Cerebellar cortex (tissue), 1 donor: ENCODE measurements around the gene VGLL4.
A peak's percentile ranks its signal among the peaks of the same experiment; 100 is the strongest.
"Not testable (repeated sequence)": the region's sequence is repeated elsewhere in the genome, so short reads cannot be mapped to it uniquely, and the experiment has no call there.

ENCODE experiments used
- DNase-seq: peaks from one replicate; pipeline ENCODE4 v3.0.0-alpha.2; 2015; ENCODE audit warnings: low spot score

The VGLL4 gene, protein sequence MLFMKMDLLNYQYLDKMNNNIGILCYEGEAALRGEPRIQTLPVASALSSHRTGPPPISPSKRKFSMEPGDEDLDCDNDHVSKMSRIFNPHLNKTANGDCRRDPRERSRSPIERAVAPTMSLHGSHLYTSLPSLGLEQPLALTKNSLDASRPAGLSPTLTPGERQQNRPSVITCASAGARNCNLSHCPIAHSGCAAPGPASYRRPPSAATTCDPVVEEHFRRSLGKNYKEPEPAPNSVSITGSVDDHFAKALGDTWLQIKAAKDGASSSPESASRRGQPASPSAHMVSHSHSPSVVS

DNA sequence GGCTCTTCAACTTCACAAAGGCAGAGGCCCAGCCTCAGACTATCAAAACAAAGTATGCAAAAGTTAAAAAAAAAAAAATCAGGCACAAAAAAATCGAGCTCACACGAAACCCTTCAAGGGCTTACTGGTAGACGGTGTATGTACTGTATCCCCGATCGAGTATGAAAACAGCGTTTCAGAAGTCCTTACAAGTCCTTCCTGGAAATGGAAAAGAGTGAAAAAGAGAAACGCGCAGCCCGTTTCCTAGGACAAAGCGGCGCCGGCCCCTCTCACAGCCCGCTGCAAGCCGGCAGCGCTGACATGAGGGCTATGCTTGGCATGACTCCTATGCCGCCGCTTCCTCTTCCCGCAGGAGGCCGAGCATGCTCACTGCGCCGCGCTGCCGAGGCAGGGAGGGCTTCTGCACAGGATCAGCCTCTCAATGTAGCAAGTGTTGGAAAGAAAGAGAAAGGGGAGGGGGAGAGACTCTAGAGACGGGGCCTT lies at the start of gene VGLL4:
Gene VGLL4, minus strand, starts transcription at position 311 of the 483 bp plus-strand sequence. CDS start 397 bp downstream, outside the sequence.
- DNase-seq: peak; percentile 90

DNA sequence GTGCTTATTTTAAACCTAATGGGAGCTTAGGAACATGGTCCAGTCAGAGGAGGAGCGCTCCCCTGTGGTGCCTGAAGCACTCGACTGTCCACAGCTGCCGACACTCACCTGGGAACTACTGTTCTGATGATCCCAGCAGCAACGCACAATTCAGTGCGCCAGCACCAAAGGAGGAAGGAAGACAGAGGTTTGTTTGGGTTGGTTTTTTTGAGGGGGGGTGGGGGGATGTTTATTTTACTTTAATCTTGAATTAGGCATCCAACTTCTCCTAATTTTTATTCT lies 48.8 kb upstream of the VGLL4 start:
- DNase-seq: no peak

DNA sequence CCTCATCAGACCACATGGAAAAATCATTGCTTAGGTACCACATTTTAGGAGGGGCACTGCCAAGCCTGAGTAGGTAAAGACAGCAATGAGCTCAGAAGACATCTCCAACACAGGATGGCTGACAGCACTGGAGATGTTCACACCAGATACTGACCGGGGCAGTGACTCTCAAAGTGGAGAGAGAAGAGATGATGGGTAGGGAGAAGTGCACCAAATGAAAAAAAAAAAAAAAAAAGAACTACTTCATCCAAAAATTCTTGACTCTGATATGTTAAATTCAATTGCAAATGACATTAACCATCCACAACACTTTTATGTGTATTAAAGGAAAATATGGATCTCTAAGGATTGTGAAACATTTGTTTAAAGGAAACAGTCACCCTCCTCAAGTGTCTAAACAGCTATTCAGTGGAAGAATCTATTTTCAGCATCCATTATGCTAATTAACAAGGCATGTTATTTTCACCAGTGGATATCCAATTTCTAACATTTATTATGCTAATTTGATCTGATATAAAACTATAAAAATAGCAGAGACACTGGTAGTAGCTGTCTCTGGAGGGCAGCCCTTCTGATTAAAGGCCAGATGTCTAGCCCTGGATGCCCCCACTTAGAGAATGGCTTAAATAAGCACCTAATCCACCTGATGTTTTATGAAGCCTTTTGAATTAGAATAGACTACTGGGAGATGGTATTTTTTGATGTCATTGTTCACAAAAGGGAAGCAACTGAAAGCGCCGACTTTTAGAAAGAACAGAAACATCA lies 48.2 kb upstream of the VGLL4 start:
- DNase-seq: no peak

DNA sequence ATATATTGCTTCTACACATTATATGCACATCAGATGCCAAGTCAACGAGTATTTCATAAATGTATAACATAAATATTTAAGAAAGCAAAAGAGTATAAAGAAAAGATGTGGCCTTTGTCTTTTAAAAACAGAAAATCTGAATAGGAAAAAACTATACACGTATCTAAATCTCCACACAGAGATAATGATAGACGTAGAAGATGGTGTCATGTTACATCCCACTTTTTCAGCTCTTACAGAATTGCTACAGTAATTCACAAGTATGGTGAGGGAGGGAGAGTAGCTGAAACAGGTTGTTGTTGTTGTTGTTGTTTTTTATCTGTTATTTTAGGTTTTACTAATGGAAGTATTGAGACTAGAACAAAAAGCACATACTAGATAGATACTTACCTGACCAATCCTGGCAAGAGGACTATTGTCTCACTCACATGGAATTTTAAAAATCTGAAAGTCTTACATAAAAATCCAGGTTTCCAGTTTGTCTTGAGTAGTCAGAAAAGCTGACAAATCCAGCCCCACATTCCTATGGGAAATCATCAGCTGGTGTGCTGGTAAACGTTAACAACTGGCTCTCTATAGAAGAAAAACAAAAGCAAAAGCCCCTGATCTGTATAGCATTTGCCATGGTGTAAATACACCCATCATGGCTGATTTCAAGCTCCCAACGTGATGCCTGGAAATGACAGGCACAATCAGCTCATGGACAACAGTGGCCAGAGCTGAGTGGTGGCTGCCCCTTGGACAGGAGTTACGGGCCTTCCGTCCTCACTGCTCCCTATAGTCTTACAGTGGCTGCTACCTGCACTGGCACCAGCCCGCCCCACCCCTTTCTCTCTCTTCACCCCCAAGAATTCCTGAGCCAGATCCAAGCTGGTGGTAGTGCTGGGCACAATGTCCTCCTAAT lies 47.4 kb upstream of the VGLL4 start:
- DNase-seq: no peak

DNA sequence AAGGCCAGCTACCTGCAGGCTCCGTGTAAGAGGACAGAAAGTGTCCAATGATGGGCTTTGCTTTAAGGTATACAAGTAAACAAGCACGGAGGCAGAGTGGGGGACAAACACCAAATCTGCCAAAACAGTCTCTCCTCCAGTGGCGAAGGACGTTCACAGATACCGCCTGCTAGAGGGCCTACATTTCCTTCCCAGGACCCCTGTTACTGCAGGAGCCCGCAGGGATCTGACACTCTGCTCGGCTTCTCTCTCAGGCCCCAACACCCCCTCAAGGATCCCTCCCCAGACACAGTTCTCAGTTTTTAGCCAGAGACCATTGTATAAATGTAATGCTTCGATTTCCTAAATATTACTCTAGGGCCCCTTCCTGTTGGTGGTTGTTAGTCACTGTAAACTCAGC lies 46.0 kb upstream of the VGLL4 start:
- DNase-seq: no peak

DNA sequence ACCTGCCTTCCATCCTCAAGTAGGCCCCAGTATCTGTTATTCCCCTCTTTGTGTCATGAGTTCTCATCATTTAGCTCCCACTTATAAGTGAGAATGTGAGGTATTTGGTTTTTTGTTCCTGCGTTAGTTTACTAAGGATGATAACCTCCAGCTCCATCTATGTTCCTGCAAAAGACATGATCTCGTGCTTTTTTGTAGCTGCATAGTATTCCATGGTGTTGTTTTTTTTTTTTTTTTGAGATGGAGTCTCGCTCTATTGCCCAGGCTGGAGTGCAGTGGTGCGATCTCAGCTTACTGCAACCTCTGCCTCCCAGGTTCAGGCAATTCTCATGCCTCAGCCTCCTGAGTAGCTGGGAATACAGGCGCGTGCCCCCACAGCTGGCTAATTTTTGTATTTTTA lies 41.3 kb upstream of the VGLL4 start:
- not testable (repeated sequence) for DNase-seq

DNA sequence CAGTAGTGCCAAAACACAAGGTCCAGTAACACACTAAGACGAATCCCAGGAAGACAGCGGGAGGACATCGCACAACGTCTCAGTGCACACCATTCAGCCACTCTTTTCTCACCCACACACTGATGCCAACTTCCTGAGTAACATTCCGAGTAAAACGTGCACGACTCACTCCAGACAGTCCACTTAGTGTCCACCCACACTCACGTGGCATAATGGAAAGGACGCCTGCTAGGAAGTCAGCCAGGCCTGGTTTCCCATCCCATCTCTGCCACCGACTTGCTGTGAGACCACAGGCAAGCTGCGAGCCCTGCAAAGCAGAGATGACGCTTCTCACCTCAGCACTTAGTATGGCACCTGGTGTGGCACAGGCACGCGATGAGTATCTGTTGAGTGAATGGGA lies 36.8 kb upstream of the VGLL4 start:
- no peak for DNase-seq

DNA sequence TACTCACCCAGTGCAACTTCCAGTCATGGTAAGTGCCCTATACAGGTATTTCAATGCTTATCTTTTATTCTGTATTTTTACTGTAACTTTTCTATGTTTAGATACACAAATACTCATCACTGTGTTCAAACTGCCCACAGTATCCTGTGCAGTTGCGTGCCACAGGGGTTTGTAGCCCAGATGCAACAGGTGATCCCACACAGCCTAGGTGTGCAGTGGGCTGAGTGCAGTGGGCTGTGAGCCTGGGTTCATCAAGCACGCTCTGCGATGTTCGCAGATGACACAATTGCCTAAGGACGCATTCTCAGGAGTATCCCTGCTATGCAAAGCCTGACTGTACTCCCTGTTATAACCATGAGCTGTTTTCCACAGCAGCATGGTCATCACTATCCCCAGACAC lies 36.2 kb upstream of the VGLL4 start:
- no peak for DNase-seq

DNA sequence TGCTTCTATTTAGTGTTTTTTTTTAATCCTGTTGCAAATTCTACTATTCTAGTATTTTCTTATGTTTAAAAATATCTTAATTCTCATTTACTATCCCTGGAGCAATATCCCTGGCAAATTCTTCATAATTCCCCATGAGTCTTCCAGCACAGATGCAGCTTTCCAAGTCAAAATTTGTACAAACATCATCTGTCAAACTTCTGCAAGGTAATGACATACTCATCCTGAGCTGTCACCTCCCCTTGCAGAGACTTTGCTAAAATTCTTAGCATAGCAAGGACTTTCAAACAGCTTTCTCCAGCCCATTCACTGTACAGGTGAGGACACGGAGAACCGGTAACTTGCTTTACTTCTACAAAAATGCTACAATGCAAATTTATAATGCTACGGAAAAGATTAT lies 28.6 kb upstream of the VGLL4 start:
- DNase-seq: no peak

DNA sequence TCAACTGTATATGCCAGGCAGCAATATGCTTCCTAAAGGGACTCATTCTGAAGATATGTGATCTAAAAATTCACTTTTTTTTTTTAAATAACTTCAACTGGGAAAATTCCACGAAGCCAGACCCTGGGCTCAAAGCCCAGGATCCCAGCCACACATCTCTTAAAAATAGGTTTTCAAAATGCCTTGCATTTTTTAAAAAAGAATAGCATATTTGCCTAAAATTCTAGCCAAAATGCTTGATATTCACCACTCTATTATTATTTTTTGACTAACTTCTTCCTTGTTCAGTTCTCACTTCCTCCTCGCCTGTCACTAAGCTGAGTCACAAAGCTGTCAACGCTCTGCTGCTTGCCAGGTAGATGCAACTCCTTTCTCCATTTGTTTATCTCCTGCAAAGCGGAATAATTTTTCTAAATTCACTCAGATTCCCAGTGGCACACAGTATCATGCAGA lies 28.0 kb upstream of the VGLL4 start:
- peak; percentile 45 for DNase-seq

DNA sequence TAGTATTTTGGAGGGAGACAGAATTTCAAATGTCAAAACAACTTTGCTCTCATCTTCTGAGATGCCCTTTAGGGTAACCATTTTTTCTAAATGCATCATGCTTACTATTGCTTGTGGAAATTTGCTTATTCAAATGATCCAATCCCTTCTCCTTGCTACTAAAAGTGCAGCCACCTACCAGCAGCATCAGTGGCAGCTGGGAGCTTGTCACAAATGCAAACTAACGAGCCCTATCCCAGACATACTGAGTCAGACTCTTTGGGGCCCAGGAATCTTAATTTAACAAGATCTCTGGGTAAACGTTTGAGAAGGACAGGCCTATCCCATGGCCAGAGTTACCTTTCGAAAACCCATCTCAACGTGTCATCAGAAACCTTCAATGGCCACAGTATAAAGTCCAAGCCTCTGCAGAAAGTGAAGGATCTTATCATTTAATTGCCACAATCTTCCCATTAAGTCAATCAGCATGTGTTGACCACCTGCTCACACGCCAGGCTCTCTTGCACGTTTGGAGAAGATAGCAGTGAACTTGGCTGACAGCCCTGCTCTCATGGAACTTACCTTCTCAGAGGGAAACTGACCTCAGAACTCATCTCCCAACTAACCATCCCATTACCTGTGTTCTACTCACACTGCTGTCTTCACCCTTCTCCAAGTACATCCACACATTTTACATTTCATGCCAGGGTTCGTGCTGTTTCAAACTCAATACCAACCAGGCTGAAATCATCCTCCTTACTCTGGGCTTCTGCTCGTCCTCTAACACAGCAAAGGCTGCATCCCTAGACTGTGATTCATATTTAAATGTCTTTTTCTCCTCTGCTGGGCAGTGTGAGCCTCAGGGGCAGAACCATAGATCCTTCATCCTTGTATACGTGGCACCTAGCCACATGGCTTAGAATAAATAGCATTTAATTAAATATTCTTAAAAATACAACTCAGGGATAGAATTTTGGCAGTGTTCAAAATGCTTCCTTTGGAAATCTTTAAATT lies 24.8 kb upstream of the VGLL4 start:
- DNase-seq: no peak

DNA sequence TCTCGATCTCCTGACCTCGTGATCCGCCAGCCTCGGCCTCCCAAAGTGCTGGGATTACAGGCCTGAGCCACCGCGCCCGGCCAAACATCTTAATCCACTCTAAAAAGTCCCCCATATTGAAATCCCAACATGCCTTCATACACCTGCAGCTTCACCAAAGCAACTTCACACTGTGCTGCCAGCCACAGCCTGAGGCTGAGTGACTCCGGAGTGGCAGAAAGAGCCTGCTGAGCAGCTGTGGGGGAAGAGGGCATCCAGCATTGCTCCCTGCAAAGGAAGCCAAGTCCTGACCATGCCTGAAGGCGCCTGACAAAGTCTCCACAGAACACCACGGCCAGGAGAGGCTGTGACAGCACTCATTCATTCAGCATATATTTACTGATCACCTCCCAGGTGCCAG lies 21.6 kb upstream of the VGLL4 start:
- no peak for DNase-seq

DNA sequence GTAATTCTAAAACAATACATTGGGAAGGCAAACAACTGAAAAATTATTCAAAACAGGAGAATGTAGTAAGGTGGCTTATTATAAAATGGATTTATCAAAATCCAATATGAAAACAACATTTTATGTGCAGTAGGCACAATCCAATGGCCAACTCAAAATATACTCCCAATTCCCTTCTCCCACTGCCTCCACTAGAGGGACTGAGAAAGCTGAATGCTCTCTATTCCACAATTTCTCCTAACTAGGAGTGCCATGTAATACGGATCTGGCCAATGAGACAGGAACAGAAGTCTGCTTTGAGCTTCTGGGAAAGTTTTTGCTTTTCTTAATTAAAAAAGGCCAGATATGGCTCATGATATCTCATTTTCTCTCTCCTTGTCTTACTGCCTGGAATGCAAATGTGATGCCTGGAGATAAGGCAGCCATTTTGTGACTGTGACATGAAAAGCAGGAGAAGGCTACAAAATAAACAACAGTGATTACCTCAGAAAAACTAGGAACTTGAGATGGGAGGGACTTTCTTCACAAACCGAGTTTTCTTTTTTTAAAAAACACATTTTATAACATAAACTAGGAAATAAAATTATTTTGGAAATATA lies 18.8 kb upstream of the VGLL4 start:
- no peak for DNase-seq

DNA sequence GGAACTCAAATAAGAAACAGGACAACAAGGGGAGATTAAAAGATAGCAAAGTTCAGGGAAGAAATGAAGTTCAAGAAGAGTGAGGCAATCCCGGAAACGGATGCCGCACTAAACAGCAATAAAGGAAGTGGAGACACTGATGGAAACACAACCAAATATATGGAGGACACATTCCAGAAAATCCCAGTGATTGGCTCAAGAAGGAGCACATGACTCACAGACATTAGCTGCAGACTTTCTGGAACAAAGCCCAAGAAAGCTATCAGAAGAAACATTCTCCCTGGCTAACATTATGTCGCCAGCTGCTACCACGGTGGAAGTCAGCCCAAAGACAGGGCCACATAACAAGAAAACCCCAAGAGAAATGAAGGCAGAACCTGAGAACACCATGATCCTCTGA lies 18.1 kb upstream of the VGLL4 start:
- DNase-seq: no peak

DNA sequence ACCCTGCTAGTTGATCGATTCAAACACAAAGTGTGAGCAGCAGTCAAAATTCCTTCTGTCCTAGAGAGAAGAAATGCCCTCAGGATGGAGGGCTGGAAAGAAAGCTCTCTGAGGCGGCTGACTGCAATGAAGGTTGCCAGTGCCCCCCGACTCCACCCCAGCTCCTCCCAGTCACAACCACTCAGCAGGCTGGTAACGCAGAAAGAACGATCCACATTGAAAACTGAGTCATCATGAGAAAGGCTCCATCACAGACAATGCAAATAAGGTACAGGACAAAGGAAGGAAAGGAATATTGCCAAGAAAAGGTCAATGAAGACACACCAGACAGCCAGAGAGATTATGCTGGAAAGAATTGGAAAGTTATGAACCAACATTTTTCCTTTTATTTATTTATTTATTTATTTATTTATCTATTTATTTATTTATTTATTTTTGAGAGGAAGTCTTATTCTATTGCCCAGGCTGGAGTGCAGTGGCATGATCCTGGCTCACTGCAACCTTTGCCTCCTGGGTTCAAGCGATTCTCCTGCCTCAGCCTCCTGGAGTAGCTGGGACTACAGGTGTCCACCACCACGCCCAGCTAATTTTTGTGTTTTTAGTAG lies 17.4 kb upstream of the VGLL4 start:
- no peak for DNase-seq

DNA sequence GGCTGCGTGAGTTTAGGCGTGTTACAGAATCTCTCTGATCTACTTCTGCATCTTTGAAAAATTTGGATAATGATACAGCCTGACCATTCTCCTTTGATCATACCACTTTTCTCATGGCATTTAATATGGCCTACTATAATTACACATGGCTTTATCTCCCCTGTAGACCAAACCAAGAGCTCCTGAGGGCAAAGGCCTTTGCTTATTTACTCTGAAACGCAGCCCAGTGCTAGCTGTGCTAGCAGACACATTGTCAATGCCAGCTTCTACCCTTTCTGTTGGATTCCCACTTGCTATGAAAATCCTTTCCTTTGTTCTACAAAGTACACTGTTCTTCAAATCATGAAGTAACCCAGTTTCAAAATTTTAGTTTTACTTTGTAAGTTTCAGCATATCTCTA lies 16.5 kb upstream of the VGLL4 start:
- DNase-seq: no peak

DNA sequence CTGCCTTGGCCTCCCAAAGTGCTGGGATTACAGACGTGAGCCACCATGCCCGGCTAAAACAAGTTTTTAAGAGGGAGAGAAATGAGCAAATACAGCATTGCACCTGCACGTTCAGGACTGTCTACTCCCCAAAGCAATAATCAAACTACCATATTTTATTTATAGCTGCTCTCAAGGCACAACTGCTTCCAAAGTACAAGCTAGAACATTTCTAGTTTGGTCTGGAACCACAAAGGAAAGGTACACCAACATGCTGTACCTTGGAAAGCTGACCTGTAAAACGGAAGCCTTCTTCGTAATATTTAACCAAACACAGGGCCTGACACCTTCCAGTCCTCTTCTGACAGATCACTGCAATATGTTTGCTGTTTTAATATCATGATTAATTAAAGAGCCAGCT lies 14.5 kb upstream of the VGLL4 start:
- DNase-seq: no peak

DNA sequence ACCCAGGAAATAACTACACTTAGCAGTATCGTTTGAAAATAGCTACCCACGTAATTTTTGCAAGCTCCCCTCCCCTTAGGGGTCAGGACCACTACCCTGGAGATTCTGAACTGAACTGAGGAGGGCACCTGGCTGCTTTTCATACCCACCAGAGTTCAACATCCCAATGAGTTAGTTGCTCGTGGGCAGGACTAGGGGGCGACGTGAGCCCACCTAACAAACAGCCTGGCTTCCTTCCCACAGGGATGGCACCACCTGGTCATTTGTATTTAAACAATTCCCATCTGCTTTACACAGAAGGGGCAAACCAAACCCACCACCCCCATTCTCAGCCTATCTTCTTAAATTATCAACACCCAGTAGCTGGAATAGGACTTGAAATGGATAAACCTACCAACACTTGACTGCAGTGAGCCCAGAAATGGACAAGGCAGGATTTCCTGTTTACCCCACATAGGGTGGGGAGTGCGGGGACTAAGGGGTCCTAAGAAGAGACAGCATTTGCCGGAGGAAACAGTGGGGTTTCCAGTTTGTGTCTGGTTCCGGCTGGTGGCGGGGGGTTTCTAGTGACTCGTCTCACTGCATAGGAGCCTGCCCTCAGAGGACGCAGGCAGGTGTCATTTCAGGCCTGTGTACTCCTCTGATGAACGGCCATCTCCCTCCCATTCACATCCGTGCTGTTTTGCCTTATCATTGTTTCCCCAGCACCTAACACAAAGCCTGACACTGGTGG lies 11.6 kb upstream of the VGLL4 start:
- no peak for DNase-seq

DNA sequence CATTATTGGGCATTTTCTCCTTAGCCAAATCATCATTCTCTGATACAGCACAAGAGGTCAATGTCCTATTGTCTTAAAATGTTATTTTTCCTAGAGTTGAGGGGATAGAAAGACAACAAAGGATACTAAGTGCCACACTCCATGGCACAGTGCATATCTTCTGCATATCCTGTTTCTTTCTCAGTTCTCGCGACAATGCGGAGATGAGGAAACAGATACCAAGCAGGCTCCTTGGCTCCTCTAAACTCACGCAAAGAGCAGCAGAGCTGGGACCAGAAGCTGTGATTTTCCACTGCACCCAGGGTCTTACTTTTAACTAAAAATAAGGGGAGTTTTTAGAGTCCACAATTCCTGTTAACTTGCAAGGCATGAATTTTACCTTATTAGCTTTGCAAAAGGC lies 10.5 kb upstream of the VGLL4 start:
- no peak for DNase-seq
